Epithelial cell of esophagus (primary cell): ENCODE data around the gene REM2.
A peak's percentile ranks its signal among the peaks of the same experiment; 100 is the strongest.
"Not testable (repeated sequence)": the region's sequence is repeated elsewhere in the genome, so short reads cannot be mapped to it uniquely, and the experiment has no call there.

ENCODE experiments used
- DNase-seq: peaks from one replicate; pipeline ENCODE4 v3.0.0; 2010; ENCODE audit warnings: low read depth
- H3K4me3 ChIP-seq: 2 replicates; pipeline ENCODE4 v1.5.1; 2011; ENCODE audit warnings: mild to moderate bottlenecking, low read length, control low read depth
- CTCF ChIP-seq: IDR thresholded peaks from 2 replicates; pipeline ENCODE4 v1.5.1; 2011; ENCODE audit warnings: low read depth, mild to moderate bottlenecking, low read length, control low read depth, inconsistent platforms; ENCODE audit not compliant: insufficient read depth; ENCODE audit errors: missing control alignments

REM2 gene

GRCh38 chr14:22849212-22849819 lies 33.7 kb upstream of the REM2 start:
- peak; percentile 58 for DNase-seq
- no peak overlapping the region for H3K4me3 ChIP-seq
- TF ChIP-seq CTCF = no peak

GRCh38 chr14:22850944-22851764 lies 31.9 kb upstream of the REM2 start:
- H3K4me3 ChIP-seq = no peak overlapping the region
- DNase-seq = peak; percentile 83
- no peak for TF ChIP-seq CTCF

- DNase-seq, H3K4me3 ChIP-seq: not testable (repeated sequence)
Observed at GRCh38 chr14:22852178-22852577, 30.8 kb upstream of the REM2 start.

- no peak overlapping the region for H3K4me3 ChIP-seq
- TF ChIP-seq CTCF = no peak
- DNase-seq = no peak
Observed at GRCh38 chr14:22852599-22852939, 30.5 kb upstream of the REM2 start.

- peak; percentile 76 for DNase-seq
- peak; percentile 94 for TF ChIP-seq CTCF
- H3K4me3 ChIP-seq = peak overlapping the region; percentile 56
Observed at GRCh38 chr14:22852940-22853767, 29.9 kb upstream of the REM2 start.

GRCh38 chr14:22854296-22854695 lies 28.7 kb upstream of the REM2 start:
- not testable (repeated sequence) for H3K4me3 ChIP-seq, DNase-seq

GRCh38 chr14:22854963-22855724 lies 27.9 kb upstream of the REM2 start:
- TF ChIP-seq CTCF = no peak
- no peak overlapping the region for H3K4me3 ChIP-seq
- DNase-seq = peak; percentile 32
